SKM-1 (cell line): Measurements from ENCODE around the gene CES4A.
A peak's percentile ranks its signal among the peaks of the same experiment; 100 is the strongest.

Experiments used
- DNase-seq: peaks from one replicate; lab custom pipeline; 2025; ENCODE audit not compliant: unreplicated experiment; lab: John Stamatoyannopoulos, UW

CES4A gene

GRCh38 chr16:67017810-67018488, 29.6 kb downstream of the CES4A start:
- peak; percentile 87 for DNase-seq

- no peak for DNase-seq
Observed at GRCh38 chr16:67019171-67019570, 30.8 kb downstream of the CES4A start.

GRCh38 chr16:67021321-67021720, 32.9 kb downstream of the CES4A start:
- DNase-seq = no peak

GRCh38 chr16:67022531-67023214, 34.3 kb downstream of the CES4A start:
- no peak for DNase-seq

GRCh38 chr16:67023689-67024088, 35.3 kb downstream of the CES4A start:
- DNase-seq = no peak

- no peak for DNase-seq
Observed at GRCh38 chr16:67024384-67025209, 36.2 kb downstream of the CES4A start.

GRCh38 chr16:67025210-67025550, 36.8 kb downstream of the CES4A start:
- DNase-seq = no peak

GRCh38 chr16:67026570-67026969, 38.2 kb downstream of the CES4A start:
- DNase-seq = no peak

- DNase-seq = no peak
Observed at GRCh38 chr16:67027046-67027445, 38.7 kb downstream of the CES4A start.

GRCh38 chr16:67028167-67028695, 39.8 kb downstream of the CES4A start:
- no peak for DNase-seq

- peak; percentile 79 for DNase-seq
Observed at GRCh38 chr16:67028696-67029253, 40.4 kb downstream of the CES4A start, which contains the start of gene CBFB. Gene CBFB, plus strand, starts transcription at chr16:67029149. Its CDS starts 259 bp downstream, at chr16:67029408.

GRCh38 chr16:67029254-67030096, 41.1 kb downstream of the CES4A start:
- DNase-seq = no peak

- no peak for DNase-seq
Observed at GRCh38 chr16:67030221-67030962, 42.0 kb downstream of the CES4A start.

GRCh38 chr16:67034487-67034886, 46.1 kb downstream of the CES4A start:
- no peak for DNase-seq

GRCh38 chr16:67035364-67035763, 47.0 kb downstream of the CES4A start:
- no peak for DNase-seq

GRCh38 chr16:67036323-67036741, 47.9 kb downstream of the CES4A start:
- DNase-seq = no peak

GRCh38 chr16:67039260-67040020, 51.1 kb downstream of the CES4A start:
- DNase-seq = no peak

- no peak for DNase-seq
Observed at GRCh38 chr16:67040166-67040565, 51.8 kb downstream of the CES4A start.

GRCh38 chr16:67040906-67041305, 52.5 kb downstream of the CES4A start:
- DNase-seq = no peak
